Mesodermal cell (in vitro differentiated cells): ENCODE results near the gene SMPD4. TPM values are rescaled to one million over a fixed set of nuclear protein-coding genes. Genes with fewer than 3 reads are reported as not detected.
"Not testable (repeated sequence)": the region's sequence is repeated elsewhere in the genome, so short reads cannot be mapped to it uniquely, and the experiment has no call there.

ENCODE experiments used
- H3K27ac ChIP-seq: 2 replicates; pipeline ENCODE4 v1.7.0; 2013; ENCODE audit warnings: mild to moderate bottlenecking, low read depth, low read length, moderate library complexity; ENCODE audit not compliant: severe bottlenecking
- H3K36me3 ChIP-seq: 2 replicates; pipeline ENCODE4 v1.7.1; 2013; ENCODE audit warnings: mild to moderate bottlenecking, low read length, moderate library complexity; ENCODE audit not compliant: control insufficient read depth, insufficient read depth
- H3K4me1 ChIP-seq: one replicate; pipeline ENCODE4 v1.7.1; 2013; ENCODE audit warnings: mild to moderate bottlenecking, low read length; ENCODE audit not compliant: insufficient read depth, control insufficient read depth, poor library complexity, severe bottlenecking
- H3K4me3 ChIP-seq: 2 replicates; pipeline ENCODE4 v1.7.0; 2013; ENCODE audit warnings: low read length, control low read depth, mild to moderate bottlenecking; ENCODE audit not compliant: insufficient read depth, poor library complexity, severe bottlenecking; ENCODE audit errors: extremely low read depth
- H3K9me3 ChIP-seq: 2 replicates; pipeline ENCODE4 v1.7.1; 2013; ENCODE audit warnings: mild to moderate bottlenecking, low read length, moderate library complexity; ENCODE audit not compliant: control insufficient read depth
- WGBS, 2 experiments: methylation state at CpG; one replicate each; pipeline ENCODE4 v1.1.5; 2013; ENCODE audit warnings: missing lambda C conversion rate in 2 of 2; ENCODE audit not compliant: insufficient coverage in 2 of 2; 5-methylcytosine and 5-hydroxymethylcytosine counted together
- polyA plus RNA-seq, 2 experiments: library from polyadenylated mRNA; stranded (reverse); fragments of 50-300 nt; gene quantifications; one replicate each; pipeline ENCODE4 v1.2.3, GENCODE V29; 2013

SMPD4 gene, protein sequence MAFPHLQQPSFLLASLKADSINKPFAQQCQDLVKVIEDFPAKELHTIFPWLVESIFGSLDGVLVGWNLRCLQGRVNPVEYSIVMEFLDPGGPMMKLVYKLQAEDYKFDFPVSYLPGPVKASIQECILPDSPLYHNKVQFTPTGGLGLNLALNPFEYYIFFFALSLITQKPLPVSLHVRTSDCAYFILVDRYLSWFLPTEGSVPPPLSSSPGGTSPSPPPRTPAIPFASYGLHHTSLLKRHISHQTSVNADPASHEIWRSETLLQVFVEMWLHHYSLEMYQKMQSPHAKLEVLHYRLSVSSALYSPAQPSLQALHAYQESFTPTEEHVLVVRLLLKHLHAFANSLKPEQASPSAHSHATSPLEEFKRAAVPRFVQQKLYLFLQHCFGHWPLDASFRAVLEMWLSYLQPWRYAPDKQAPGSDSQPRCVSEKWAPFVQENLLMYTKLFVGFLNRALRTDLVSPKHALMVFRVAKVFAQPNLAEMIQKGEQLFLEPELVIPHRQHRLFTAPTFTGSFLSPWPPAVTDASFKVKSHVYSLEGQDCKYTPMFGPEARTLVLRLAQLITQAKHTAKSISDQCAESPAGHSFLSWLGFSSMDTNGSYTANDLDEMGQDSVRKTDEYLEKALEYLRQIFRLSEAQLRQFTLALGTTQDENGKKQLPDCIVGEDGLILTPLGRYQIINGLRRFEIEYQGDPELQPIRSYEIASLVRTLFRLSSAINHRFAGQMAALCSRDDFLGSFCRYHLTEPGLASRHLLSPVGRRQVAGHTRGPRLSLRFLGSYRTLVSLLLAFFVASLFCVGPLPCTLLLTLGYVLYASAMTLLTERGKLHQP
- 54.2 TPM for polyA plus RNA-seq (2013, experiment 1 of 2)
- polyA plus RNA-seq (2013, experiment 2 of 2): 49.4 TPM

DNA sequence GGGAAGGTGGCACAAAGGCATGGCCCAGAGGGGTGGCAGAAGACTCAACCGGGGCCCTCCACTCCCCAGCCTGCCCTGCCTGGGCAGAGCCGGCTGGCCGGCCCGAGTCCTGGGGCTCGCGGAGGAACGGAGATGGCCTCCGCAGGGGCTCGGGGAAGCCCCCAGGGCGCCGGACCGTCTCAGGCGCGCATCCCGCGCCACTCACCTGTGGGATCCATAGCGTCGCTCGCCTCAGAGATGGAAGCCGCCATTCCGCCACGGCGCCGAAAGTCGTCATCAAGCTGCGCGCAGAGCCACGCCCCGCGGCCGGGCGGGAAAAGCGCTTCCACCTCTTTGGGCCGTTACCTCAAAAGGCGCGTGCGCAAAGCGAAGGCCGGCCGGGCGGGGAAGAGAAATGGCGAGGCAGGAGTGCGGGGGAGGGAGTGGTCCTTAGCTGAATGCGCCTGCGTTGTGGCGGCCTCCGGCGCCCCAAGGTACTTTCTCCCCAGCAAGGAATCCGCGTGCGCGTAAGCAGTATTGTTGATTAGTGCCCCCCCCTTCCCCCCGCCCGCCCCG lies at the start of gene SMPD4:
Gene SMPD4, minus strand, starts transcription at position 278 of the 555 bp plus-strand sequence. CDS start 5,010 bp downstream, outside the sequence.
- peak within 1 kb of the TSS; percentile 86 for H3K4me3 ChIP-seq
- peaks cover 10% of the 10 kb centered on the region for H3K4me1 ChIP-seq
- H3K27ac ChIP-seq: peak within 1 kb of the TSS; percentile 74
- WGBS, 2 experiments: 0% methylated on average over 23 to 26 of the region's 55 CpGs
- H3K36me3 ChIP-seq: peaks cover 38% of the 10 kb centered on the region
- no peaks in the 10 kb centered on the region for H3K9me3 ChIP-seq

DNA sequence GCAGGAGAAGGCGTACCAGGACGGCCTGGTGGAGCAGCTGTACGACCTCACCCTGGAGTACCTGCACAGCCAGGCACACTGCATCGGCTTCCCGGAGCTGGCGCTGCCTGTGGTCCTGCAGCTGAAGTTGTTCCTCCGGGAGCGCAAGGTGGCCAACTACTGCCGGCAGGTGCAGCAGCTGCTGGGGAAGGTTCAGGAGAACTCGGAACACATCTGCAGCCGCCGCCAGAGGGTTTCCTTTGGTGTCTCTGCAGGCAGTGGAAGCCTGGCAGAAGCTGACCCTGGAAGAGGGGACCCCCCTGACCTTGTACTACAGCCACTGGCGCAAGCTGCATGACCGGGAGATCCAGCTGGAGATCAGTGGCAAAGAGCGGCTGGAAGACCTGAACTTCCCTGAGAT lies 49.5 kb upstream of the SMPD4 start:
- H3K4me1 ChIP-seq, H3K36me3 ChIP-seq, H3K4me3 ChIP-seq, H3K9me3 ChIP-seq, H3K27ac ChIP-seq: not testable (repeated sequence)
- WGBS, 2 experiments: 95 to 97% methylated on average over 10 of the region's 15 CpGs

DNA sequence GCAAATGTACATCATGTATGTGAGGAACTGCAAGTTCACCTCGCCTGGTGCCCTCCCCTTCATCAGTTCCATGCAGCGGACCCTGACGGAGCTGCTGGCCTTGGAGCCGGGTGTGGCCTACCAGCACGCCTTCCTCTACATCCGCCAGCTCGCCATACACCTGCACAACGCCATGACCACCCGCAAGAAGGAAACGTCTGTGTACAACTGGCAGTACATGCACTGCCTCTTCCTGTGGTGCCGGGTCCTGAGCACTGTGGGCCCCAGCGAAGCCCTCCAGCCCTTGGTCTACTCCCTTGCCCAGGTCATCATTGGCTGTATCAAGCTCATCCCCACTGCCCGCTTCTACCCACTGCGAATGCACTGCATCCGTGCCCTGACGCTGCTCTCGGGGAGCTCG lies 49.0 kb upstream of the SMPD4 start:
- H3K9me3 ChIP-seq, H3K36me3 ChIP-seq, H3K4me1 ChIP-seq, H3K27ac ChIP-seq, H3K4me3 ChIP-seq: not testable (repeated sequence)
- WGBS, 2 experiments: 93 to 96% methylated on average over 7 to 8 of the region's 18 CpGs

DNA sequence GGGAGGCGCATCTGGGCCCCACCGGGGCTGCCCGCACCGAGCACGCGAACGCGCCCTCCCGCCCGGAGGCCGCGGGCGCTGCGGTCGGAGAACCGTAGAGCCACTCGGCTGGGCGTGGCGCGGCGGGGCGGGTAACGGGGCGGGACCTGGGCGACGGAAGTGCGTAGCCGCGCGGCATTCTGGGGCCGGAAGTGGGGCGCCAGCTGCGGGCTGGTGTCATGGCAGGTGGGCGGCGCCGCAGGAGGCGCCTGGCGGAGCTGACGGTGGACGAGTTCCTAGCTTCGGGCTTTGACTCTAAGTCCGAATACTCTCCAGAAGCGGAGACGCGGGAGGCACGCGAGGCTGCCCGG lies 47.7 kb upstream of the SMPD4 start:
- not testable (repeated sequence) for H3K9me3 ChIP-seq, H3K27ac ChIP-seq, H3K4me1 ChIP-seq, H3K36me3 ChIP-seq
- WGBS, 2 experiments: 95 to 98% methylated on average over 32 to 38 of the region's 48 CpGs
- H3K4me3 ChIP-seq: peak overlapping the region; percentile 11

DNA sequence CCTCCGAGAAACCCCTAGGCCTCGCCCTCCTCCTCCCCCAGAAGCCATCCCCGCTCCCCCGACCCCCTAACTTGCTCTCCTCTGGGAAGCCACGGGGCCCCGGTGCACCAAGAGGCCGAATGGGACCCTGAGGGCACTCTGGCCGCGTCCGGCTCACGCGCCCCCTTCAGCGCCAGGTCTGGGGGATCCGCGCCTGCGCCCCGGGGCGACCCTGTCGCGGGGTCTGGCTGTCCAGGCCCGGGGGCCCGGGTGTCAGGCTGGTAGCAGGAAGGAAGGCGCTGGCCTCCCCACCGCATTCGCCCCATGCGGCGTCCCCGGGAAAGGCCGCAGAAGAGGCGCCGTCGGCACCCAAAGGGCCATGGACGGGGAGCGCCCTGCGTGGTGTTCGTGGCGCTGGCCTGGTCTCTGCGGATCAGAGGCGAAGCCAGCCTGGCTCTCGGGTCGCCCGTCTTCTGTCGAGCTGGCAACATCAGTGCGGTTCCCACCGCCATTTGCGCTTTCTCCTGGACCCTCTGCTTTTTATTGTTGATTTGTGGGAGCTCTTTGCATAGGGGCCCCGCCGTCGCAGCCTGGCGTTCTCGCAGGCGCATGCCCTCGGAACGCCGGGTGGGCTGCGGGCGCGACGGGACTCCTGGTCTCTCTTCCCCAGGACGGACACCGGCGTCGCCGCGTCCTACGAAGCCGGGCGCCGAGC lies 47.2 kb upstream of the SMPD4 start:
- not testable (repeated sequence) for H3K9me3 ChIP-seq, H3K4me3 ChIP-seq, H3K36me3 ChIP-seq, H3K4me1 ChIP-seq, H3K27ac ChIP-seq
- WGBS, 2 experiments: 97 to 99% methylated on average over 25 to 37 of the region's 69 CpGs

DNA sequence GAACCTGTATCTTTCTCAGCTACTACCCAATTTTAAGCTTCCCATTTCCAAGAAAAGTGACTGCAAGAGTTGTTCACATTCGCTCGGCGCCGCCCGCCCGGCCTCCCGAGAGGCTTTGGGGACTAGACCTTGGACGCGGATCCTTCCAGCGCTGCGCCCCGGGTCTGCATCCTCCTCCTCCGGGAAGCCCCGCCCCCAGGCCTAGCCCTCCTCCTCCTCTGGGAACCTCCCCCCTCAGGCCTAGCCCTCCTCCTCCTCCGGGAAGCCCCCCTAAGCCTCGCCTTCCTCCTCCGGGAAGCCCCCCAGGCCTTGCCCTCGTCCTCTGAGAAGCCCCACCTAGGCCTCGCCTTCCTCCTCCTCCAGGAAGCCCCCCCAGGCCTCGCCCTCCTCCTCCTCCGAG lies 46.6 kb upstream of the SMPD4 start:
- H3K9me3 ChIP-seq, H3K4me1 ChIP-seq, H3K27ac ChIP-seq, H3K36me3 ChIP-seq, H3K4me3 ChIP-seq: not testable (repeated sequence)
- 92 to 98% methylated on average over 7 to 8 of the region's 21 CpGs for WGBS, 2 experiments

DNA sequence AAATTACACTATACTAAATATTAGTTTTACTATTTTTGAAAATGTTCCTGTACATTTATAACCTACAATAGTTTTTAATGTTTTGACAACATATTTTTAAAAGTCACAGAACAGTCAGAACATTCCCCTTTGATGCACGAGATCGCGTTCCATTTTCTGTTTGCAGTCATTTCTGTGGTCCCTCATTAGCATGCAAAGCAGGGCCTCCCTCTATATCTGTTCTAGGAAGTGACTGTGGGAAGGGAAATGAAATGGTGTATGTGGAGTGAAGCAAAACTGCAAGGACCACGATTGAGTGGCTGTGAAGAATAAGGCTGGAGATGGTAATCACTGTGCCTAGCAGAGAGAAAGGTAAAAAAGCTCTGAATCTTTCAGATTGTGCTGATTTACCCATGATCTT lies 41.1 kb upstream of the SMPD4 start:
- H3K27ac ChIP-seq, H3K36me3 ChIP-seq, H3K9me3 ChIP-seq, H3K4me3 ChIP-seq, H3K4me1 ChIP-seq: not testable (repeated sequence)
- WGBS, 2 experiments: no CpG with 5 or more reads among the region's 4 CpGs

DNA sequence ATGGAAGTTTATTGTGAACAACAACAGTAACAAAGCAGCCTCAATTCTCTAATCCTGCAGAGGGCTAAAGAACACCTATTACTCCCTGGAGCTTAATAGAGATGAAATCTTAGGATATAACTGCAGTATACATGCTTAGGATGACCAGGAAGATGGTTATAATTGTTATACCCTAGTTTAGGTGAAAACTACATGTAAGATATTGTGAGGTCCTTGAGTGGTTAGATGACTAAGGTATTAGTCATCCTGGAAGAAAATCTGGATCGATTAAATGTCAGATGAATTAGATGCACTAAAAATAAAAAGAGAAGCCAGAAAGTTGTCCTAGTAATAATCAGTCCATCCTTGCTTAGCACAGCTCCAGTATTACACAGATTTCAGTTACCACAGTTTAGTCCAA lies 39.1 kb upstream of the SMPD4 start:
- not testable (repeated sequence) for H3K9me3 ChIP-seq, H3K27ac ChIP-seq, H3K36me3 ChIP-seq, H3K4me3 ChIP-seq, H3K4me1 ChIP-seq
- WGBS, 2 experiments: no CpG with 5 or more reads among the region's 1 CpG

DNA sequence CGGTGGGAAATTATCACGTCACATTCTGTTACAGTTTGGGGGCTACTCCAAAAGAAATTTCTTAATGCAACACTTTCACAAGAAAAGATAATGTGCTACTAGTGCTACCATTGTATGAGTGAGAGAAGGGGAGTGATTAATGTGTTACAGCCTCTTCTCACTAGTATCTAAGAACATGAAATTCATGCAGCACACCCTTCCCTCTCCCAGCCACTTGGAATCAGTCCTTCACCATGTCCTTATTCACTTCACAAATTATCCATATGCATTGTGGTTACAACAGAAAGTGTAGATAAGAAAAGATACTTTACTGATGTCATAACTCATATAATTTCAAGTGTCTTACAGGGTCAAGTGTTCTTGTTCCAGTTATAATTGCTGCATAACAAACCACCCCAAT lies 37.7 kb upstream of the SMPD4 start:
- no CpG with 5 or more reads among the region's 2 CpGs for WGBS, 2 experiments
- not testable (repeated sequence) for H3K4me1 ChIP-seq, H3K36me3 ChIP-seq, H3K27ac ChIP-seq, H3K9me3 ChIP-seq, H3K4me3 ChIP-seq

DNA sequence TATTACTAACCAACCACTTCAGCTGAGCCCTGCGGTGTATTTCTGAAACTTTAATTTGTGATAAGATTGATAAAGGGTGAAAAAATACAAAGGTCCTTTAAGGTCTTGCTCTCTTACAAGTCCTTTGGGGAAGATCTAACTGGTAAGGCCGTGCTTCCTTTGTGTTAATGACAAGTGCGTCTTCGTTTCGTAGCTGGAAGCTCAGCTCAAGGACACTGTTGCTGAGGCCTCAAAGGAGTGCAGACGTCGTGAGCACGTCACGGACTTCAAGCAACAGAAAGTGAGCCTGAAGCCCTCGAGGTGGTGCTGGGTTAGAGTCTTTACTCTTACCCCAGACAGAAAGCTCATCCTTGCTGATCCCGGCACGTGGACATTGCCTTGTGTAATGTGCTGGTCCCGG lies 25.6 kb upstream of the SMPD4 start:
- not testable (repeated sequence) for H3K9me3 ChIP-seq, H3K27ac ChIP-seq, H3K4me3 ChIP-seq, H3K4me1 ChIP-seq, H3K36me3 ChIP-seq
- 97% methylated on average over 6 to 9 of the region's 13 CpGs for WGBS, 2 experiments
